DND-41 (cell line): ENCODE data around the gene NUP214.

ENCODE experiments used
- CTCF ChIP-seq: IDR thresholded peaks from 2 replicates; pipeline ENCODE4 v1.5.1; 2012; ENCODE audit warnings: borderline replicate concordance, low read length, moderate library complexity, mild to moderate bottlenecking; ENCODE audit not compliant: poor library complexity, severe bottlenecking; ENCODE audit errors: extremely low read depth
- EZH2 ChIP-seq: IDR thresholded peaks from 3 replicates; pipeline ENCODE4 v1.6.1; 2012; ENCODE audit warnings: borderline replicate concordance, low read depth, mild to moderate bottlenecking, moderate library complexity, low read length, inconsistent platforms; ENCODE audit not compliant: severe bottlenecking

GRCh38 chr9:131090025-131090787 lies 35.2 kb upstream of the NUP214 start:
- TF ChIP-seq EZH2 (no peak), CTCF (no peak)
